K562 (cell line): Measurements from ENCODE around the gene GAK. TPM values are rescaled to one million over a fixed set of nuclear protein-coding genes. Genes with fewer than 3 reads are reported as not detected.
A peak's percentile ranks its signal among the peaks of the same experiment; 100 is the strongest.

Experiments used
- ATAC-seq: fragments of 200-7000 bp; cut with Tn5 transposase; 3 replicates; pipeline ENCODE4 v1.9.1; 2020; ENCODE audit warnings: moderate library complexity
- BruUV-seq: library from RNA; stranded (reverse); fragments of 400-500 nt; replicated peaks from 2 replicates; lab custom pipeline; 2021; lab: Mats Ljungman, UMichigan
- CTCF ChIA-PET: fragments of 300-600 bp; formaldehyde crosslinking; extraction: SDS; loops from one replicate; lab custom pipeline; 2021; ENCODE audit warnings: low intra/inter-chr PET ratio; lab: Yijun Ruan, JAX
- POLR2A ChIA-PET: fragments of 300-600, 350-650 bp; sonication (Branson Sonifier 250); formaldehyde crosslinking; extraction: SDS; loops from one replicate; lab custom pipeline; 2021; ENCODE audit warnings: antibody characterized with exemption, inconsistent platforms; lab: Yijun Ruan, JAX
- DNase-seq, 4 experiments: peaks; one replicate each; pipeline versions ENCODE4 v3.0.0 to v3.0.0-alpha.2; 2011 to 2018; ENCODE audit warnings: low spot score in 3 of 4, mixed read lengths in 3 of 4; ENCODE audit errors: extremely low read depth in 1 of 4
- FAIRE-seq: peaks from 2 replicates; lab custom pipeline; 2011; peaks lifted over from hg19 to GRCh38; lab: Jason Lieb, UNC
- H2AFZ ChIP-seq: 2 replicates; pipeline ENCODE4 v1.6.0; 2011; ENCODE audit warnings: low read depth, low read length, control low read depth, inconsistent platforms
- H3K27ac ChIP-seq: fragments of 200-600 bp; 3 replicates; pipeline ENCODE4 v1.8.0; 2011; ENCODE audit warnings: low read depth, mild to moderate bottlenecking, control low read depth, inconsistent platforms, low read length, moderate library complexity, mixed read lengths; ENCODE audit errors: extremely low read depth
- H3K27me3 ChIP-seq, 2 experiments: fragments of 300-600 bp in 1 of 2; 2 replicates in 1 of 2; 3 replicates in 1 of 2; pipeline versions ENCODE4 v1.6.0 to v1.8.0; 2011; ENCODE audit warnings: inconsistent platforms in 2 of 2, low read length in 2 of 2, mild to moderate bottlenecking in 1 of 2, mixed read lengths in 1 of 2, moderate library complexity in 1 of 2; ENCODE audit not compliant: control insufficient read depth in 2 of 2, insufficient read depth in 2 of 2
- H3K36me3 ChIP-seq: fragments of 300-600 bp; 3 replicates; pipeline ENCODE4 v1.8.0; 2011; ENCODE audit warnings: mild to moderate bottlenecking, low read length, inconsistent platforms; ENCODE audit not compliant: control insufficient read depth, insufficient read depth
- H3K4me1 ChIP-seq, 2 experiments: fragments of 200-600 bp in 1 of 2; replicated peaks in 1 of 2; 2 replicates in 1 of 2; 3 replicates in 1 of 2; pipeline versions ENCODE4 v1.5.1 to v1.8.0; 2011; ENCODE audit warnings: inconsistent platforms in 2 of 2, low read length in 2 of 2, mild to moderate bottlenecking in 1 of 2, mixed read lengths in 1 of 2, moderate library complexity in 1 of 2; ENCODE audit not compliant: control insufficient read depth in 2 of 2, insufficient read depth in 2 of 2
- H3K4me2 ChIP-seq: 2 replicates; pipeline ENCODE4 v1.6.1; 2011; ENCODE audit warnings: low read length, control low read depth, inconsistent platforms, mixed read lengths; ENCODE audit not compliant: insufficient read depth
- H3K4me3 ChIP-seq: fragments of 200-600 bp; sonication (generic), shearing (Covaris generic); 2 replicates; pipeline ENCODE4 v1.5.1; 2016; ENCODE audit warnings: control low read depth, inconsistent platforms
- H3K79me2 ChIP-seq: fragments of 200-600 bp; 3 replicates; pipeline ENCODE4 v1.8.0; 2011; ENCODE audit warnings: low read length, inconsistent platforms; ENCODE audit not compliant: control insufficient read depth, insufficient read depth
- H3K9ac ChIP-seq, 2 experiments: 2 replicates each; pipeline versions ENCODE4 v1.6.0 to v1.6.1; 2011; ENCODE audit warnings: low read depth in 2 of 2, low read length in 2 of 2, control low read depth in 1 of 2, inconsistent platforms in 1 of 2, mild to moderate bottlenecking in 1 of 2, mixed read lengths in 1 of 2; ENCODE audit not compliant: insufficient read depth in 1 of 2
- H3K9me1 ChIP-seq: one replicate; pipeline ENCODE4 v1.6.0; 2011; ENCODE audit warnings: inconsistent platforms, mild to moderate bottlenecking, low read length, moderate library complexity; ENCODE audit not compliant: control insufficient read depth, insufficient read depth
- H3K9me3 ChIP-seq: replicated peaks from 2 replicates; pipeline ENCODE4 v1.5.1; 2011; ENCODE audit warnings: low read depth, low read length, inconsistent platforms; ENCODE audit not compliant: control insufficient read depth, insufficient read depth
- H4K20me1 ChIP-seq: replicated peaks from 2 replicates; pipeline ENCODE4 v1.6.1; 2011; ENCODE audit warnings: low read length, inconsistent platforms, mixed read lengths; ENCODE audit not compliant: control insufficient read depth, insufficient read depth
- CBX1 ChIP-seq: sonication (generic); IDR thresholded peaks from 2 replicates; pipeline ENCODE4 v1.6.1; 2016; ENCODE audit warnings: antibody characterized with exemption, low read depth, mild to moderate bottlenecking
- CBX2 ChIP-seq: fragments of 200-600 bp; sonication (generic); IDR thresholded peaks from one replicate; pipeline ENCODE4 v1.6.1; 2012; ENCODE audit warnings: mild to moderate bottlenecking, low read length, inconsistent platforms; ENCODE audit not compliant: insufficient read depth, poor library complexity, severe bottlenecking
- GATA2 ChIP-seq: sonication (generic); formaldehyde crosslinking; IDR thresholded peaks from 2 replicates; pipeline ENCODE4 v1.4.0; 2020; ENCODE audit warnings: mild to moderate bottlenecking, missing genetic modification reagents
- MEIS2 ChIP-seq: fragments of 450-650 bp; IDR thresholded peaks from 2 replicates; pipeline ENCODE4 v1.6.1; 2014; ENCODE audit warnings: mild to moderate bottlenecking; ENCODE audit not compliant: partially characterized antibody
- PCBP1 ChIP-seq: fragments of 200-400 bp; formaldehyde crosslinking; IDR thresholded peaks from 2 replicates; pipeline ENCODE4 v1.6.1; 2018; ENCODE audit warnings: mild to moderate bottlenecking, low read depth, low read length; ENCODE audit not compliant: poor library complexity, severe bottlenecking
- POLR2G ChIP-seq: fragments of 200-400 bp; formaldehyde crosslinking; IDR thresholded peaks from 2 replicates; pipeline ENCODE4 v1.6.1; 2017; ENCODE audit warnings: low read depth, mild to moderate bottlenecking, antibody characterized with exemption, low read length, moderate library complexity
- TRIM25 ChIP-seq: fragments of 450-650 bp; IDR thresholded peaks from 2 replicates; pipeline ENCODE4 v1.7.0; 2016; ENCODE audit warnings: borderline replicate concordance
- TRIM28 ChIP-seq: fragments of 450-650 bp; IDR thresholded peaks from 2 replicates; pipeline ENCODE4 v1.6.1; 2017
- ZNF445 ChIP-seq: fragments of 250-450 bp; sonication (Bioruptor Pico); IDR thresholded peaks from 2 replicates; pipeline ENCODE4 v1.4.0; 2020; ENCODE audit warnings: low read depth, mild to moderate bottlenecking, moderate library complexity
- ZNF586 ChIP-seq: fragments of 450-650 bp; formaldehyde crosslinking; conservative IDR thresholded peaks from 2 replicates; pipeline ENCODE4 v1.4.0; 2020; ENCODE audit warnings: mild to moderate bottlenecking, moderate library complexity
- ZNF699 ChIP-seq: fragments of 250-450 bp; sonication (Bioruptor Pico); IDR thresholded peaks from 2 replicates; pipeline ENCODE4 v1.8.0; 2021; ENCODE audit warnings: mild to moderate bottlenecking, moderate library complexity; ENCODE audit not compliant: insufficient replicate concordance
- WGBS: fragments of 100-300 bp; shearing (Covaris generic); methylation state at CpG from one replicate; pipeline ENCODE4 v1.1.6; 2016; ENCODE audit warnings: low coverage, mixed read lengths; ENCODE audit not compliant: insufficient coverage; ENCODE audit errors: missing lambda C conversion rate; 5-methylcytosine and 5-hydroxymethylcytosine counted together
- in situ Hi-C: fragments of 300-500 bp; cut with MboI; formaldehyde crosslinking; loops from 4 replicates; pipeline ENCODE4 v1.15.0; 2018; ENCODE audit warnings: inconsistent platforms, mixed read lengths
- intact Hi-C: fragments of 100-400 bp; cut with micrococcal nuclease; formaldehyde crosslinking; loops from 2 replicates; pipeline ENCODE4 v1.14.2; 2022
- polyA plus RNA-seq, 8 experiments: library from polyadenylated mRNA; depleted of rRNA in 4 of 8; stranded (reverse) in 5 of 8; unstranded in 3 of 8; fragments of >200 nt; fragmentation: Nextera tagmentation in 2 of 8; fragmentation: Illumina TruSeq in 1 of 8; extraction: Ambion mirVana in 2 of 8; extraction: Trizol in 1 of 8; gene quantifications; 2 replicates each; pipeline versions ENCODE4 v1.2.1 to v1.2.3, GENCODE V29; 2011 to 2014; ENCODE audit warnings: inconsistent platforms in 1 of 8, missing spikeins in 1 of 8
- total RNA-seq, 7 experiments: library from RNA; depleted of rRNA in 6 of 7; stranded (reverse); fragments of >200 nt in 6 of 7; fragmentation: Illumina TruSeq in 2 of 7; extraction: Trizol in 2 of 7; gene quantifications; 2 replicates each; pipeline versions ENCODE4 v1.2.1 to v1.2.3, GENCODE V29; 2011 to 2021; ENCODE audit warnings: low replicate concordance in 1 of 7

Gene GAK
- total and polyA plus RNA-seq, 9 of the 15 experiments (the other 6 are each of a cell fraction or from before 2014, with no cell fraction given), result 1.3 to 102 (median 16.2) TPM

GRCh38 chr4:849478-850175 lies 82.5 kb downstream of the GAK start:
- in situ Hi-C loops, result no loop called here
- H3K9me3 ChIP-seq, result no peaks in the 10 kb centered on the region; the same call in 1 of the 2 replicates

GRCh38 chr4:848803-849477 lies 83.2 kb downstream of the GAK start:
- Histone ChIP-seq H2AFZ (no peak overlapping the region), H3K27me3 (no peaks in the 10 kb centered on the region), H3K4me3 (no peak overlapping the region), H3K4me1 (peaks cover 0 to 32% of the 10 kb centered on the region in 2 experiments; a peak in 2 of 5 replicates), H4K20me1 (no peaks in the 10 kb centered on the region), H3K27ac (no peak overlapping the region), H3K79me2 (no peaks in the 10 kb centered on the region), H3K9me3 (no peaks in the 10 kb centered on the region; the same call in 1 of the 2 replicates), H3K36me3 (peaks cover 35% of the 10 kb centered on the region; the same call in 2 of the 3 replicates), H3K9me1 (no peaks in the 10 kb centered on the region), H3K4me2 (no peak overlapping the region), H3K9ac (no peak overlapping the region)
- TF ChIP-seq MEIS2, result peak; percentile 61
- no peak for TF ChIP-seq TRIM25
- TF ChIP-seq CBX2, result no peak
- no peak for TF ChIP-seq GATA2 (CRISPR knock-in tag)
- no peak for TF ChIP-seq ZNF586
- TF ChIP-seq ZNF445 (CRISPR knock-in tag), result no peak
- TF ChIP-seq ZNF699 (CRISPR knock-in tag), result no peak
- TF ChIP-seq CBX1, result no peak
- BruUV-seq, result no TSS peak
- FAIRE-seq (no peak), DNase-seq (no peak), ATAC-seq (no peak)
- in situ Hi-C loops (no loop called here), intact Hi-C loops (no loop called here)
- POLR2A ChIA-PET, result interaction anchor here (0.6 kb wide), 2 partner anchors 23 to 39 kb away, joined by 4 read pairs; partner anchors contain the start of gene CPLX1
- WGBS, result 85% methylated on average over 18 of the region's 27 CpGs
- CTCF ChIA-PET, result no interaction called here

More at GRCh38 chr4:849478-850175, 82.5 kb downstream of the GAK start:
- CTCF ChIA-PET, result no interaction called here
- POLR2A ChIA-PET, result no interaction called here
- no peaks in the 10 kb centered on the region for H4K20me1 ChIP-seq
- TF ChIP-seq POLR2G, result peak; percentile 43
- no peak for TF ChIP-seq TRIM28
- TF ChIP-seq PCBP1, result peak; percentile 23
- no peak overlapping the region for H3K9ac ChIP-seq
- DNase-seq, result no peak
- intact Hi-C loops, result no loop called here
- H3K27ac ChIP-seq, result no peak overlapping the region
- H3K79me2 ChIP-seq, result no peaks in the 10 kb centered on the region
- no peak overlapping the region for H2AFZ ChIP-seq
- ATAC-seq, result no peak
- peaks cover 0 to 32% of the 10 kb centered on the region in 2 experiments; a peak in 2 of 5 replicates for H3K4me1 ChIP-seq
- TSS peak; percentile 52 for BruUV-seq
- H3K36me3 ChIP-seq, result peaks cover 38% of the 10 kb centered on the region; the same call in 2 of the 3 replicates
- H3K9me1 ChIP-seq, result no peaks in the 10 kb centered on the region
- no peaks in the 10 kb centered on the region for H3K27me3 ChIP-seq
- no peak for FAIRE-seq
- no peak overlapping the region for H3K4me2 ChIP-seq
- no peak overlapping the region for H3K4me3 ChIP-seq
- WGBS, result 96% methylated on average over 24 of the region's 50 CpGs
